Liver (tissue), 3 donors: ENCODE data around the gene KRTAP10-9.

Experiments
- CTCF ChIP-seq: fragments of 150-350 bp; IDR thresholded peaks from 2 replicates; pipeline ENCODE4 v1.5.1; 2017; ENCODE audit warnings: improper control_type of control experiment, low read depth, low read length; ENCODE audit not compliant: missing input control
- EGR1 ChIP-seq, 2 donors: IDR thresholded peaks; 2 replicates each; pipeline ENCODE4 v1.6.1; 2016 to 2018; ENCODE audit warnings: antibody characterized with exemption in 2 of 2, low read depth in 2 of 2
- REST ChIP-seq: IDR thresholded peaks from 2 replicates; pipeline ENCODE4 v1.6.1; 2016; ENCODE audit warnings: antibody characterized with exemption, mild to moderate bottlenecking
- donor health status: healthy.
- donor health status: healthy.

DNA sequence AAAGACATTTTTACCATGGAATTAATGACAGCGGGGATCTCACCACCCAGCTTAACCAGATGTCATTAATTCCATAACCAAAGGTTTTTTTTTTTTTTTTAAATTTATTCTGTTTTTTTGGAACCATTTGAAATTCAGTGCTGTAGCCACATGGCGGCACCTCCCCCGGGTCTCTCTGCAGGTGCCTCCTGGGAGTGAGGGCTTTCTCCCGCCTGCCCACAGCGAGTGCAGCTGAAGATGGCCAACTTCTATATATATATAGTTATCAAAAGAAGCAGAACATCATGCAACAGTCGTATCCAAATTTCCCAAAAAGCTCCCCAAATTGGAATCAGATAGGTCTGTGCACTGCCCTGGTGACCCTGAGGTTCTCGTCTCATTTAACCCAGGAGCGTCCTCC is 11.4 kb upstream of the KRTAP10-9 start:
- no peak for TF ChIP-seq CTCF
- no peak for TF ChIP-seq REST
- TF ChIP-seq EGR1 (IDR thresholded peaks at IDR 0.05; ENCODE audit: low read depth in 2 of 2): no peak
